22Rv1 (cell line): ENCODE data around the gene IL2.

Experiments used
- CTCF ChIP-seq: fragments of 450-650 bp; IDR thresholded peaks from 2 replicates; pipeline ENCODE4 v1.5.1; 2017; ENCODE audit warnings: mild to moderate bottlenecking
- ZFX ChIP-seq: fragments of 450-650 bp; IDR thresholded peaks from 2 replicates; pipeline ENCODE4 v1.6.1; 2017; ENCODE audit warnings: antibody characterized with exemption, borderline replicate concordance

- TF ChIP-seq CTCF = no peak
- TF ChIP-seq ZFX = no peak
Measured at GRCh38 chr4:122412547-122412946, 44.0 kb downstream of the IL2 start.
